Breast epithelium (tissue), 4 donors: ENCODE data around the gene TNNT2. TPM values are rescaled to one million over a fixed set of nuclear protein-coding genes. Genes with fewer than 3 reads are reported as not detected.

ENCODE experiments used
- DNase-seq, 2 donors: peaks; one replicate each; pipeline ENCODE4 v3.0.0-alpha.2; 2019; ENCODE audit warnings: low spot score in 2 of 2
- H3K27ac ChIP-seq, 2 donors: fragments of 200-600 bp; sonication (generic) in 1 of 2; one replicate each; pipeline ENCODE4 v1.5.1; 2016 to 2019; ENCODE audit warnings: mild to moderate bottlenecking in 1 of 2
- H3K27me3 ChIP-seq, 2 donors: fragments of 200-600 bp; sonication (generic) in 1 of 2; one replicate each; pipeline versions ENCODE4 v1.5.1 to v1.6.0; 2017 to 2019; ENCODE audit warnings: control low read depth in 1 of 2, mild to moderate bottlenecking in 1 of 2
- H3K36me3 ChIP-seq: fragments of 200-600 bp; one replicate; pipeline ENCODE4 v1.5.1; 2019
- H3K4me1 ChIP-seq, 2 donors: fragments of 200-600 bp; sonication (generic); one replicate each; pipeline ENCODE4 v1.5.1; 2016 to 2019; ENCODE audit warnings: control low read depth in 1 of 2
- H3K4me3 ChIP-seq, 3 donors: fragments of 200-600 bp; sonication (generic); 1 replicate in 2 of 3; 2 replicates in 1 of 3; pipeline ENCODE4 v1.5.1; 2016 to 2019; ENCODE audit warnings: mild to moderate bottlenecking in 3 of 3, moderate library complexity in 2 of 3
- H3K9me3 ChIP-seq, 2 donors: fragments of 200-600 bp; sonication (generic) in 1 of 2; one replicate each; pipeline ENCODE4 v1.5.1; 2016 to 2019; ENCODE audit warnings: control low read depth in 1 of 2
- CTCF ChIP-seq, 3 donors: fragments of 450-650 bp; IDR thresholded peaks; one replicate each; pipeline ENCODE4 v1.5.1; 2016 to 2017; ENCODE audit warnings: antibody characterized with exemption in 3 of 3, mild to moderate bottlenecking in 3 of 3, moderate library complexity in 3 of 3
- POLR2A ChIP-seq: fragments of 450-650 bp; IDR thresholded peaks from one replicate; pipeline ENCODE4 v1.6.1; 2016; ENCODE audit warnings: antibody characterized with exemption, mild to moderate bottlenecking, moderate library complexity
- POLR2AphosphoS5 ChIP-seq, 3 donors: sonication (generic); formaldehyde crosslinking; IDR thresholded peaks; one replicate each; pipeline ENCODE4 v1.6.1; 2017; ENCODE audit warnings: antibody characterized with exemption in 3 of 3
- intact Hi-C: fragments of 100-400 bp; cut with DNase I; formaldehyde crosslinking; loops from one replicate; pipeline ENCODE4 v1.15.1; 2023; ENCODE audit warnings: low total_unique reads
- total RNA-seq, 3 donors: library from RNA; depleted of rRNA; stranded (reverse); fragments of >200 nt; gene quantifications; one replicate each; pipeline ENCODE4 v1.1.0, GENCODE V29; 2016

The TNNT2 gene
- total RNA-seq, 3 donors from 2014 or later = 1.3 to 2.6 TPM; not detected in 1

GRCh38 chr1:201332021-201332420, 45.5 kb downstream of the TNNT2 start:
- H3K27ac ChIP-seq = no peak overlapping the region
- no peak for DNase-seq
- no peaks in the 10 kb centered on the region for H3K36me3 ChIP-seq
- no peak overlapping the region for H3K4me3 ChIP-seq
- H3K27me3 ChIP-seq = no peaks in the 10 kb centered on the region
- no peaks in the 10 kb centered on the region for H3K9me3 ChIP-seq
- H3K4me1 ChIP-seq = no peaks in the 10 kb centered on the region
- TF ChIP-seq CTCF (IDR thresholded peaks at IDR 0.05) = no peak
- TF ChIP-seq POLR2AphosphoS5 (IDR thresholded peaks at IDR 0.05) = no peak
- TF ChIP-seq POLR2A = no peak
- intact Hi-C loops = no loop called here

- DNase-seq = no peak
These were observed 46.3 kb downstream of the TNNT2 start for GRCh38 chr1:201331166-201331565.

GRCh38 chr1:201330541-201330940, 46.9 kb downstream of the TNNT2 start:
- DNase-seq = no peak
- intact Hi-C loops = no loop called here
- no peaks in the 10 kb centered on the region for H3K9me3 ChIP-seq

More at GRCh38 chr1:201331166-201331565, 46.3 kb downstream of the TNNT2 start:
- Histone ChIP-seq H3K36me3 (no peaks in the 10 kb centered on the region), H3K4me1 (no peaks in the 10 kb centered on the region), H3K27me3 (no peaks in the 10 kb centered on the region), H3K4me3 (no peak overlapping the region), H3K27ac (no peak overlapping the region), H3K9me3 (no peaks in the 10 kb centered on the region)
- intact Hi-C loops = no loop called here
- TF ChIP-seq POLR2AphosphoS5 (IDR thresholded peaks at IDR 0.05) (no peak), CTCF (IDR thresholded peaks at IDR 0.05) (no peak), POLR2A (no peak)

GRCh38 chr1:201329801-201330200, 47.7 kb downstream of the TNNT2 start:
- no peak for DNase-seq
- no peaks in the 10 kb centered on the region for H3K36me3 ChIP-seq
- H3K4me1 ChIP-seq = no peaks in the 10 kb centered on the region
- intact Hi-C loops = no loop called here
- no peak for TF ChIP-seq CTCF (IDR thresholded peaks at IDR 0.05)
- no peak for TF ChIP-seq POLR2A
- TF ChIP-seq POLR2AphosphoS5 (IDR thresholded peaks at IDR 0.05) = no peak
- H3K27ac ChIP-seq = no peak overlapping the region
- H3K4me3 ChIP-seq = no peak overlapping the region
- H3K9me3 ChIP-seq = no peaks in the 10 kb centered on the region
- H3K27me3 ChIP-seq = no peaks in the 10 kb centered on the region

More at GRCh38 chr1:201330541-201330940, 46.9 kb downstream of the TNNT2 start:
- H3K27ac ChIP-seq = no peak overlapping the region
- no peaks in the 10 kb centered on the region for H3K36me3 ChIP-seq
- H3K27me3 ChIP-seq = no peaks in the 10 kb centered on the region
- H3K4me3 ChIP-seq = no peak overlapping the region
- H3K4me1 ChIP-seq = no peaks in the 10 kb centered on the region
- TF ChIP-seq CTCF (IDR thresholded peaks at IDR 0.05) (no peak), POLR2AphosphoS5 (IDR thresholded peaks at IDR 0.05) (no peak), POLR2A (no peak)

- DNase-seq = no peak
- H3K36me3 ChIP-seq = no peaks in the 10 kb centered on the region
- no peak overlapping the region for H3K4me3 ChIP-seq
- no peak overlapping the region for H3K27ac ChIP-seq
- H3K4me1 ChIP-seq = no peaks in the 10 kb centered on the region
- TF ChIP-seq POLR2A (no peak), CTCF (IDR thresholded peaks at IDR 0.05) (no peak), POLR2AphosphoS5 (IDR thresholded peaks at IDR 0.05) (no peak)
- H3K9me3 ChIP-seq = no peaks in the 10 kb centered on the region
- intact Hi-C loops = no loop called here
- H3K27me3 ChIP-seq = no peaks in the 10 kb centered on the region
These were observed 48.2 kb downstream of the TNNT2 start for GRCh38 chr1:201329286-201329685.
